ENCODE data around the gene PCDHGA6. TPM values are rescaled to one million over a fixed set of nuclear protein-coding genes. Genes with fewer than 3 reads are reported as not detected.

PCDHGA6 gene
- total RNA-seq, 1 donor from 2014 or later: 3.9 TPM

- Mint-ChIP-seq H3K9me3 (ENCODE audit: unreplicated experiment) (peaks cover 49% of the 10 kb centered on the region), H3K27ac (ENCODE audit: unreplicated experiment) (peak within 1 kb of the TSS; percentile 94), H3K36me3 (ENCODE audit: low read depth, unreplicated experiment) (peaks cover 80% of the 10 kb centered on the region), H3K4me3 (ENCODE audit: unreplicated experiment) (peak within 1 kb of the TSS; percentile 97), H3K4me1 (ENCODE audit: unreplicated experiment) (peaks cover 38% of the 10 kb centered on the region), H3K27me3 (ENCODE audit: unreplicated experiment) (peaks cover 27% of the 10 kb centered on the region)
- peak; percentile 81 for DNase-seq (ENCODE audit: low spot score)
- TF ChIP-seq, protein P1, sequence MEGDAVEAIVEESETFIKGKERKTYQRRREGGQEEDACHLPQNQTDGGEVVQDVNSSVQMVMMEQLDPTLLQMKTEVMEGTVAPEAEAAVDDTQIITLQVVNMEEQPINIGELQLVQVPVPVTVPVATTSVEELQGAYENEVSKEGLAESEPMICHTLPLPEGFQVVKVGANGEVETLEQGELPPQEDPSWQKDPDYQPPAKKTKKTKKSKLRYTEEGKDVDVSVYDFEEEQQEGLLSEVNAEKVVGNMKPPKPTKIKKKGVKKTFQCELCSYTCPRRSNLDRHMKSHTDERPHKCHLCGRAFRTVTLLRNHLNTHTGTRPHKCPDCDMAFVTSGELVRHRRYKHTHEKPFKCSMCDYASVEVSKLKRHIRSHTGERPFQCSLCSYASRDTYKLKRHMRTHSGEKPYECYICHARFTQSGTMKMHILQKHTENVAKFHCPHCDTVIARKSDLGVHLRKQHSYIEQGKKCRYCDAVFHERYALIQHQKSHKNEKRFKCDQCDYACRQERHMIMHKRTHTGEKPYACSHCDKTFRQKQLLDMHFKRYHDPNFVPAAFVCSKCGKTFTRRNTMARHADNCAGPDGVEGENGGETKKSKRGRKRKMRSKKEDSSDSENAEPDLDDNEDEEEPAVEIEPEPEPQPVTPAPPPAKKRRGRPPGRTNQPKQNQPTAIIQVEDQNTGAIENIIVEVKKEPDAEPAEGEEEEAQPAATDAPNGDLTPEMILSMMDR (IDR thresholded peaks at IDR 0.05; ENCODE audit: unreplicated experiment): peak; percentile 76
These were observed 43.9 kb downstream of the PCDHGA6 start, which contains the start of gene PCDHGB7 for GRCh38 chr5:141417494-141418172. Gene PCDHGB7, plus strand, starts transcription at chr5:141417677. Its CDS starts 183 bp downstream, at chr5:141417860.

DNA sequence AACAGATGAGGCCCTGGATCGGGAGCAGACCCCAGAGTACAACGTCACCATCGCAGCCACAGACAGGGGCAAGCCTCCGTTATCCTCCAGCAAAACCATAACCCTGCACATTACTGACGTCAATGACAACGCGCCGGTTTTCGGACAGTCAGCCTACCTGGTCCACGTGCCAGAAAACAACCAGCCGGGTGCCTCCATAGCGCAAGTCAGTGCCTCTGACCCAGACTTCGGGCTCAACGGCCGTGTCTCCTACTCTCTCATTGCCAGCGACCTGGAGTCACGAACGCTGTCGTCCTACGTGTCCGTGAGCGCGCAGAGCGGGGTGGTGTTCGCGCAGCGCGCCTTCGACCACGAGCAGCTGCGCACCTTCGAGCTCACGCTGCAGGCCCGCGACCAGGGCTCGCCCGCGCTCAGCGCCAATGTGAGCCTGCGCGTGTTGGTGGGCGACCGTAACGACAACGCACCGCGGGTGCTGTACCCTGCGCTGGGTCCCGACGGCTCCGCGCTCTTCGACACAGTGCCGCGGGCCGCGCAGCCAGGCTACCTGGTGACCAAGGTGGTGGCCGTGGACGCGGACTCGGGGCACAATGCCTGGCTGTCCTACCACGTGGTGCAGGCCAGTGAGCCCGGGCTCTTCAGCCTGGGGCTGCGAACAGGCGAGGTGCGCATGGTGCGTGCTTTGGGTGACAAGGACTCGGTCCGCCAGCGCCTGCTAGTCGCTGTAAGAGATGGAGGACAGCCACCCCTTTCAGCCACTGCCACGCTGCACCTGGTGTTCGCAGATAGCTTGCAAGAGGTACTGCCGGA is 45.6 kb downstream of the PCDHGA6 start:
- Mint-ChIP-seq H3K27me3 (ENCODE audit: unreplicated experiment) (peaks cover 27% of the 10 kb centered on the region), H3K4me1 (ENCODE audit: unreplicated experiment) (peaks cover 30% of the 10 kb centered on the region), H3K27ac (ENCODE audit: unreplicated experiment) (no peak overlapping the region), H3K36me3 (ENCODE audit: low read depth, unreplicated experiment) (peaks cover 79% of the 10 kb centered on the region), H3K9me3 (ENCODE audit: unreplicated experiment) (peaks cover 44% of the 10 kb centered on the region), H3K4me3 (ENCODE audit: unreplicated experiment) (peak overlapping the region; percentile 97)
- DNase-seq (ENCODE audit: low spot score): no peak
- TF ChIP-seq, protein P1 (IDR thresholded peaks at IDR 0.05; ENCODE audit: unreplicated experiment): no peak

DNA sequence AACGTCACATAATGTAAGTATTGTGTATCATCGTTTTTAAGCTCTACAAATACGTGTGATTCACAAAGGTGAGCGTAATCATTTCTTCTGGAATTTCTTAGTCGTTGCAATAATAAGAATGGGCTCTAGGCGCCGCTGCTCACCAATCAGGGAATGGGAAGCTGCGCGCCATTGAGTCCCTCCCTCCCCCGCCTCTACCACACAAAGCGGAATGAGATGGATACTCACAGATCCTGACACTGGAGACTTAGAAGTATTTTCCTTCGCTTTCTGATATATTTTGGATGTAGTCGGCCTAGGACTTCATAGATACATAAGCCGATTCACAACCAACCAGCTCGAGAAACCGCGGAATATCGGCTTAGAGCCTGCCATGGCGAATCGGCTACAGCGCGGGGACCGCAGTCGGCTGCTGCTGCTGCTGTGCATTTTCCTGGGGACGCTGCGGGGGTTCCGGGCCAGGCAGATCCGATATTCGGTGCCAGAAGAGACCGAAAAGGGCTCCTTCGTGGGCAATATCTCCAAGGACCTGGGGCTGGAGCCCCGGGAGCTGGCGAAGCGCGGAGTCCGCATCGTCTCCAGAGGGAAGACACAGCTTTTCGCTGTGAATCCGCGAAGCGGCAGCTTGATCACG is 47.3 kb downstream of the PCDHGA6 start, which contains the start of gene PCDHGA11:
TSS of gene PCDHGA11 (plus strand) at position 197 of the 634 bp plus-strand sequence. CDS start at position 374, 177 bp downstream.
- H3K27ac Mint-ChIP-seq (ENCODE audit: unreplicated experiment): no peak within 1 kb of the TSS
- peaks cover 25% of the 10 kb centered on the region for H3K27me3 Mint-ChIP-seq (ENCODE audit: unreplicated experiment)
- peaks cover 21% of the 10 kb centered on the region for H3K4me1 Mint-ChIP-seq (ENCODE audit: unreplicated experiment)
- DNase-seq (ENCODE audit: low spot score): peak; percentile 37
- H3K4me3 Mint-ChIP-seq (ENCODE audit: unreplicated experiment): peak within 1 kb of the TSS; percentile 89
- H3K9me3 Mint-ChIP-seq (ENCODE audit: unreplicated experiment): peaks cover 36% of the 10 kb centered on the region
- H3K36me3 Mint-ChIP-seq (ENCODE audit: low read depth, unreplicated experiment): peaks cover 70% of the 10 kb centered on the region
- TF ChIP-seq, protein P1 (IDR thresholded peaks at IDR 0.05; ENCODE audit: unreplicated experiment): peak; percentile 65

DNA sequence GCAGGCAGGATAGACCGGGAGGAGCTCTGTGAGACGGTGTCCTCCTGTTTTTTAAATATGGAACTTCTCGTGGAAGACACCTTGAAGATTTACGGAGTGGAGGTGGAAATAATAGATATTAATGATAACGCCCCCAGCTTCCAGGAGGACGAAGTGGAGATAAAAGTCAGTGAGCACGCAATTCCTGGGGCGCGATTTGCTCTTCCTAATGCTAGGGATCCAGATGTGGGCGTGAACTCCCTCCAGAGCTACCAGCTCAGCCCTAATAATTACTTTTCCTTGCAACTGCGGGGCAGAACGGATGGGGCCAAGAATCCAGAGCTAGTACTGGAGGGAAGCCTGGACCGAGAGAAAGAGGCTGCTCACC is 47.8 kb downstream of the PCDHGA6 start:
- no peak overlapping the region for H3K27ac Mint-ChIP-seq (ENCODE audit: unreplicated experiment)
- H3K9me3 Mint-ChIP-seq (ENCODE audit: unreplicated experiment): peaks cover 40% of the 10 kb centered on the region
- peaks cover 21% of the 10 kb centered on the region for H3K4me1 Mint-ChIP-seq (ENCODE audit: unreplicated experiment)
- H3K4me3 Mint-ChIP-seq (ENCODE audit: unreplicated experiment): peak overlapping the region; percentile 82
- H3K27me3 Mint-ChIP-seq (ENCODE audit: unreplicated experiment): peaks cover 25% of the 10 kb centered on the region
- no peak for DNase-seq (ENCODE audit: low spot score)
- peaks cover 75% of the 10 kb centered on the region for H3K36me3 Mint-ChIP-seq (ENCODE audit: low read depth, unreplicated experiment)
- TF ChIP-seq, protein P1 (IDR thresholded peaks at IDR 0.05; ENCODE audit: unreplicated experiment): no peak
